ENCODE results near the gene DHRS7.

GRCh38 chr14:60116181-60116580 is 49.0 kb downstream of the DHRS7 start:
- TF ChIP-seq POLR2A (IDR thresholded peaks at IDR 0.05; ENCODE audit: low read length) = no peak
- TF ChIP-seq, protein P1, sequence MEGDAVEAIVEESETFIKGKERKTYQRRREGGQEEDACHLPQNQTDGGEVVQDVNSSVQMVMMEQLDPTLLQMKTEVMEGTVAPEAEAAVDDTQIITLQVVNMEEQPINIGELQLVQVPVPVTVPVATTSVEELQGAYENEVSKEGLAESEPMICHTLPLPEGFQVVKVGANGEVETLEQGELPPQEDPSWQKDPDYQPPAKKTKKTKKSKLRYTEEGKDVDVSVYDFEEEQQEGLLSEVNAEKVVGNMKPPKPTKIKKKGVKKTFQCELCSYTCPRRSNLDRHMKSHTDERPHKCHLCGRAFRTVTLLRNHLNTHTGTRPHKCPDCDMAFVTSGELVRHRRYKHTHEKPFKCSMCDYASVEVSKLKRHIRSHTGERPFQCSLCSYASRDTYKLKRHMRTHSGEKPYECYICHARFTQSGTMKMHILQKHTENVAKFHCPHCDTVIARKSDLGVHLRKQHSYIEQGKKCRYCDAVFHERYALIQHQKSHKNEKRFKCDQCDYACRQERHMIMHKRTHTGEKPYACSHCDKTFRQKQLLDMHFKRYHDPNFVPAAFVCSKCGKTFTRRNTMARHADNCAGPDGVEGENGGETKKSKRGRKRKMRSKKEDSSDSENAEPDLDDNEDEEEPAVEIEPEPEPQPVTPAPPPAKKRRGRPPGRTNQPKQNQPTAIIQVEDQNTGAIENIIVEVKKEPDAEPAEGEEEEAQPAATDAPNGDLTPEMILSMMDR (IDR thresholded peaks at IDR 0.05) = no peak
- TF ChIP-seq JUNB (IDR thresholded peaks at IDR 0.05) = no peak
- TF ChIP-seq RNF2 (IDR thresholded peaks at IDR 0.05; ENCODE audit: borderline replicate concordance, low read depth) = no peak
- TF ChIP-seq RCOR1 (IDR thresholded peaks at IDR 0.05; ENCODE audit: low read depth, low read length) = no peak
- no peak for TF ChIP-seq EP300 (IDR thresholded peaks at IDR 0.05)
- no peak for TF ChIP-seq JUN (IDR thresholded peaks at IDR 0.05)

All from A549 (cell line).